GM10248 (cell line): Measurements from ENCODE around the gene BSND.

Experiments
- CTCF ChIA-PET: fragments of 300-600 bp; sonication (Branson Sonifier 250); formaldehyde crosslinking; extraction: SDS; loops from one replicate; lab custom pipeline; 2021; ENCODE audit warnings: antibody characterized with exemption; lab: Yijun Ruan, JAX
- POLR2A ChIA-PET: fragments of 350-650 bp; sonication (Branson Sonifier 250); formaldehyde crosslinking; extraction: SDS; loops from one replicate; lab custom pipeline; 2020; ENCODE audit warnings: antibody characterized with exemption; lab: Yijun Ruan, JAX
- DNase-seq: peaks from one replicate; pipeline ENCODE4 v3.0.0; 2012; ENCODE audit errors: extremely low spot score
- CTCF ChIP-seq: IDR thresholded peaks from 2 replicates; pipeline ENCODE4 v1.5.1; 2012; ENCODE audit warnings: mild to moderate bottlenecking, low read depth; ENCODE audit errors: extremely low read depth, missing control alignments, control extremely low read depth

BSND gene

DNA sequence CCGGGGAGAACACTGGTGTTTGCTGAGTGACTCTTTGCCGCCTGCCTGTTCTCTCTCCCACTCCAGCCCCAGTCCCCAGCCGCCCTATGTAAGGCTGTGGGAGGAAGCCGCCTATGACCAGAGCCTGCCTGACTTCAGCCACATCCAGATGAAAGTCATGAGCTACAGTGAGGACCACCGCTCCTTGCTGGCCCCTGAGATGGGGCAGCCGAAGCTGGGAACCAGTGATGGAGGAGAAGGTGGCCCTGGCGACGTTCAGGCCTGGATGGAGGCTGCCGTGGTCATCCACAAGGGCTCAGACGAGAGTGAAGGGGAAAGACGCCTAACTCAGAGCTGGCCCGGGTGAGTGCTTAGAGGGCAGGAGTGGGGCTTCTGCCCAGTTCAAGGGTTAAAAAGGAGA, 8.2 kb downstream of the BSND start:
- POLR2A ChIA-PET, result no interaction called here
- DNase-seq, result no peak
- TF ChIP-seq CTCF, result no peak
- CTCF ChIA-PET, result interaction anchor here (1.9 to 3.7 kb wide), 3 partner anchors 11 to 56 kb away, joined by 4 to 22 read pairs (median 12); no protein-coding TSS in a partner anchor

DNA sequence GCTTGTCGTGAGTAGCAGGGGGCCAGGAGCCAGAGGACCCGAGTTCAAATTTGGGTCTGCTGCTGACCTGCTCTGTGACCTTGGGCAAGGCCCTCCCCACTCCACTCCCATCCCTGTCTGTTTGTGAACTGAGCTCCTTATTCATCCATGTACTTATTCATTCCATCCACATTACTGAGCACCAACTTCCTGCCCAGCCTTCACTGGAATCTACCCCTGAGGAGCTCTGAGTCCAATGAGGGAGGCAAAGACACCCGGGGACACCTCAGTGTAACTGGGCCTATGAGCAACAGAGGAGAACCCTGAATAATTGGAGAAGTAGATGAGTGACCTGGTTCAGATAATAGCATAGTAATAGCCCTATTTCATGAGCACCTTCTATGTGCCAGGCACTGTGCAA, 8.9 kb downstream of the BSND start:
- no peak for TF ChIP-seq CTCF
- DNase-seq, result no peak
- ChIA-PET POLR2A (no interaction called here), CTCF (interaction anchor here (1.9 to 3.7 kb wide), 4 partner anchors 11 to 62 kb away, joined by 4 to 22 read pairs (median 14); no protein-coding TSS in a partner anchor)

DNA sequence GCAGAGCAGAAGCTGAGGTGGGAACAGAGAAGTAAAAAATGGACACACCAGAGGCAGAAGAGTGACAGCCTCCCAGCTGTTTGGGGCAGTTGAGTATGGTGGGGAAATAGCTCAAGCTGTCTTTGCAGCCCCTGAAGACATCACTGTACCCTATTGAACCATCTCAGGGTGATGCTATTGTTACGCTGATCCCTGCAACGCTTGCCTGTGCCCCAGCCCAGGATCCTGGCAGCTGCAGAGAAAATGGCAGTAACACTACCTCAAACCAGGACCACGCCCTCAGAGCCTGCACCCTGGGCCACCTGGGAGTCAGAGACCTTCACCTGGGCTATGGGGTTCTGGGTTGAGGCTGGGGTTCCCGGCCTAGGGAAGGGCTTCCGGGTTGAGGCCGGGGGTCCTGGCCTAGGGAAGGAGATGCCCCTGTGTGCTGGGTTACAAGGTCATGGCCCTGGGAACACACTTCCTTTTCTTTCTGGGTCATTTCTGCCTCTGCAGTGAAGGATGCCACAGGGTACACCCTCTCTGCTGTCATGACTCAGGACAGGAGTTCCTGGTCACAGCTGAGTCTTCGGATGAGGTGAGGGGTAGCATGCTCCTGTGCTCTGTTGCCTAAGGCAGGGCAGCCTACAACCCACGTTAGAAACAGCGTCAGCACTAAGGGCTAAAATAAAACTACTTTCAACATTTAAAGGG, 11.6 kb downstream of the BSND start:
- TF ChIP-seq CTCF, result no peak
- POLR2A ChIA-PET, result no interaction called here
- CTCF ChIA-PET, result interaction anchor here (1.6 to 3.5 kb wide), 4 partner anchors 9 to 65 kb away, joined by 5 to 15 read pairs (median 8); no protein-coding TSS in a partner anchor
- DNase-seq, result no peak

DNA sequence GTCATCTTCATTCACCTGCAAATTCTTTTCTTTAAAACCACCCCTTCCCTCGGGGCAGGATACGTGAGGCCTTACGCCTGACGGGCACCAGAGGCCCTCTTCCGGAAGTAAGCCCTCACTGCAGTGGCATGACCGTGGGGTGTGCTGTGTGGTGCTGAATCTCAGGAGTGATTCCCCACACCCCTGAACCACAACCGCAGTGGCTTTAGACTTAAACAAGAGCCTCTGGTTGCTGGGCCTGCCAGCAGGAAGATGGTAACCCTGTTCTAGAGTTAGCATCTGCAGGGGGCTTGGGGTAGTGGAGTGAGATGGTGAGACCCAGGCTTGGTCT, 12.1 kb downstream of the BSND start:
- POLR2A ChIA-PET, result no interaction called here
- no peak for DNase-seq
- TF ChIP-seq CTCF, result no peak
- CTCF ChIA-PET, result interaction anchor here (1.6 to 1.9 kb wide), 2 partner anchors 9 to 11 kb away, joined by 5 to 6 read pairs; no protein-coding TSS in a partner anchor

DNA sequence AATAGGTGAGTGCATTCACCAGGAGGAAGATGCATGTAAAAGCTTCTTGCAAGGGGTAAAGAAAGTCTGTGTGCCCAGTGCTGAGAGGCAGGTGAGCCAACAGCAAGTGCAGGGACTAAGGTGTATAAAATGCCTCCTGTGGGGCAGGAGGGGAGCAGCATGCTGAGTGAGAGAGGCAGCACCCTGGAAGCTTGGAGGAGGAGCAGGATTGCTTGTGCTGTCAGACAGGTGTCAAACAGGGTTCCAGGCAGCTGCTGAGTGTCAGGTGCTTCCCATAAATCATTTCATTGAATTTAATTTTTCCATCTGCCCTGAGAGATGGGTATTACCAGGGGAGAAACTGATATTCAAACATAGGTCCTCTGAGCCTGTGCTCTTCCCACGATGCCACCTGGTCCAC, 13.9 kb downstream of the BSND start:
- DNase-seq, result no peak
- no peak for TF ChIP-seq CTCF
- ChIA-PET POLR2A (no interaction called here), CTCF (interaction anchor here (1.6 to 3.0 kb wide), 2 partner anchors 9 to 68 kb away, joined by 8 read pairs; no protein-coding TSS in a partner anchor)

DNA sequence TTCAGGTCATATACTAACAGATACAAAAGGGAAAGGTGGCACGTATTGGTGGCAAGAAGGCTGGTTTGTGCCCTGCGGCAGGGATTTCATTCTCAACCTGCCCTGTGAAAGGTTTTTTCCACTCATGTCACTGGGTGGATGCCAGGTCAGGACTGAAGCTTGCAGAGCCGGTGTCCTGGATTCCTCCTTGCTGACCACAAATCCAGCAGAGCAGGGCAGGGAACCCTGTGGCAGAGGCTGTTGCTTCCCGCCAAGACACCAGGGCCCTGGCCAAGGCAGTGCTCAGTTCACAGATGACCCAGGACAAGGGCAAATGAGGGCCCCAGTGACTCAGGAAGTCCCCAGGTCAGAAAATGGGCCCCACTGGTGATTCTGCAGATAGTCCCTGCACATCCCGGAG, 16.4 kb downstream of the BSND start:
- CTCF ChIA-PET, result interaction anchor here (0.9 to 3.0 kb wide), 6 partner anchors 16 to 70 kb away, joined by 3 to 8 read pairs (median 6); no protein-coding TSS in a partner anchor
- POLR2A ChIA-PET, result no interaction called here
- no peak for TF ChIP-seq CTCF
- DNase-seq, result no peak
